ENCODE data around the gene BTBD17.

- TF ChIP-seq, protein P1, sequence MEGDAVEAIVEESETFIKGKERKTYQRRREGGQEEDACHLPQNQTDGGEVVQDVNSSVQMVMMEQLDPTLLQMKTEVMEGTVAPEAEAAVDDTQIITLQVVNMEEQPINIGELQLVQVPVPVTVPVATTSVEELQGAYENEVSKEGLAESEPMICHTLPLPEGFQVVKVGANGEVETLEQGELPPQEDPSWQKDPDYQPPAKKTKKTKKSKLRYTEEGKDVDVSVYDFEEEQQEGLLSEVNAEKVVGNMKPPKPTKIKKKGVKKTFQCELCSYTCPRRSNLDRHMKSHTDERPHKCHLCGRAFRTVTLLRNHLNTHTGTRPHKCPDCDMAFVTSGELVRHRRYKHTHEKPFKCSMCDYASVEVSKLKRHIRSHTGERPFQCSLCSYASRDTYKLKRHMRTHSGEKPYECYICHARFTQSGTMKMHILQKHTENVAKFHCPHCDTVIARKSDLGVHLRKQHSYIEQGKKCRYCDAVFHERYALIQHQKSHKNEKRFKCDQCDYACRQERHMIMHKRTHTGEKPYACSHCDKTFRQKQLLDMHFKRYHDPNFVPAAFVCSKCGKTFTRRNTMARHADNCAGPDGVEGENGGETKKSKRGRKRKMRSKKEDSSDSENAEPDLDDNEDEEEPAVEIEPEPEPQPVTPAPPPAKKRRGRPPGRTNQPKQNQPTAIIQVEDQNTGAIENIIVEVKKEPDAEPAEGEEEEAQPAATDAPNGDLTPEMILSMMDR (IDR thresholded peaks at IDR 0.05; ENCODE audit: control extremely low read depth in 1 of 3, insufficient read depth in 1 of 3, low read depth in 1 of 3, low read length in 3 of 3), result no peak
- no peak for TF ChIP-seq ZNF274 (IDR thresholded peaks at IDR 0.05; ENCODE audit: borderline replicate concordance, extremely low read depth, low read length)
- no peak for TF ChIP-seq POLR2AphosphoS5 (IDR thresholded peaks at IDR 0.05; ENCODE audit: low read depth, low read length)
- no peak for TF ChIP-seq ATF3 (IDR thresholded peaks at IDR 0.05; ENCODE audit: insufficient read depth, low read depth, low read length)
- no peak for TF ChIP-seq SIRT6 (IDR thresholded peaks at IDR 0.05; ENCODE audit: low read length)
- no peak for TF ChIP-seq RAD21 (IDR thresholded peaks at IDR 0.05 in 1 of 2, conservative IDR thresholded peaks at IDR 0.05 in 1 of 2; ENCODE audit: low read depth in 2 of 2, low read length in 2 of 2)
- TF ChIP-seq BCL11A (IDR thresholded peaks at IDR 0.05; ENCODE audit: low read depth in 2 of 2, low read length in 2 of 2), result no peak
- TF ChIP-seq YY1 (IDR thresholded peaks at IDR 0.05; ENCODE audit: low read depth, low read length), result no peak
- no peak for TF ChIP-seq EGR1 (IDR thresholded peaks at IDR 0.05; ENCODE audit: borderline replicate concordance, low read depth, low read length)
- TF ChIP-seq JUN (IDR thresholded peaks at IDR 0.05; ENCODE audit: low read depth, low read length), result no peak
These were observed 10.8 kb upstream of the BTBD17 start for GRCh38 chr17:74372426-74372825.
